NCI-H2171 treated with DMSO at 0.1 percent for 48 hours (cell line): ENCODE results near the gene MGME1.

Experiments used
- DNase-seq: peaks from one replicate; lab custom pipeline; 2025; lab: John Stamatoyannopoulos, UW

Gene MGME1

GRCh38 chr20:17968366-17969277 is at the start of gene MGME1, which contains the start of gene SNX5:
MGME1 (plus strand) TSS chr20:17969018; CDS start chr20:17969860, 842 bp downstream.
SNX5 (minus strand) TSS chr20:17968794; CDS start chr20:17968425, 369 bp downstream.
- peak; percentile 100 for DNase-seq

- no peak for DNase-seq
Observed at GRCh38 chr20:17919149-17919548, 49.7 kb upstream of the MGME1 start.

- DNase-seq, result no peak
Observed at GRCh38 chr20:17921774-17922173, 47.0 kb upstream of the MGME1 start.

GRCh38 chr20:17925141-17925939 is 43.5 kb upstream of the MGME1 start:
- DNase-seq, result no peak

- no peak for DNase-seq
Observed at GRCh38 chr20:17925940-17926300, 42.9 kb upstream of the MGME1 start.

GRCh38 chr20:17928211-17928611 is 40.6 kb upstream of the MGME1 start:
- no peak for DNase-seq

- peak; percentile 57 for DNase-seq
Observed at GRCh38 chr20:17928633-17929311, 40.0 kb upstream of the MGME1 start.

- DNase-seq, result no peak
Observed at GRCh38 chr20:17931513-17931912, 37.3 kb upstream of the MGME1 start.

GRCh38 chr20:17932396-17932795 is 36.4 kb upstream of the MGME1 start:
- DNase-seq, result no peak

GRCh38 chr20:17933121-17933520 is 35.7 kb upstream of the MGME1 start:
- DNase-seq, result no peak

GRCh38 chr20:17933711-17934110 is 35.1 kb upstream of the MGME1 start:
- no peak for DNase-seq

- no peak for DNase-seq
Observed at GRCh38 chr20:17934141-17934862, 34.5 kb upstream of the MGME1 start.

- DNase-seq, result no peak
Observed at GRCh38 chr20:17935186-17935585, 33.6 kb upstream of the MGME1 start.

- no peak for DNase-seq
Observed at GRCh38 chr20:17935761-17936160, 33.1 kb upstream of the MGME1 start.

- no peak for DNase-seq
Observed at GRCh38 chr20:17936286-17936760, 32.5 kb upstream of the MGME1 start.

GRCh38 chr20:17936761-17937732 is 31.8 kb upstream of the MGME1 start:
- no peak for DNase-seq

- peak; percentile 75 for DNase-seq
Observed at GRCh38 chr20:17938871-17939619, 29.8 kb upstream of the MGME1 start.

- peak; percentile 54 for DNase-seq
Observed at GRCh38 chr20:17939622-17940223, 29.1 kb upstream of the MGME1 start.
